HepG2 (cell line): Measurements from ENCODE around the gene MYO7B. TPM values are rescaled to one million over a fixed set of nuclear protein-coding genes. Genes with fewer than 3 reads are reported as not detected.

Source experiments
- ATF7 ChIP-seq, 2 experiments: fragments of 450-650 bp in 1 of 2; sonication (generic) in 1 of 2; formaldehyde crosslinking in 1 of 2; IDR thresholded peaks; 2 replicates each; pipeline versions ENCODE4 v1.4.0 to v1.6.1; 2016 to 2020; ENCODE audit warnings: antibody characterized with exemption in 1 of 2, mild to moderate bottlenecking in 1 of 2, missing genetic modification reagents in 1 of 2
- GATA4 ChIP-seq: sonication (generic); IDR thresholded peaks from 2 replicates; pipeline ENCODE4 v1.6.1; 2016; ENCODE audit warnings: antibody characterized with exemption, low read depth, borderline replicate concordance
- KAT7 ChIP-seq: IDR thresholded peaks from 2 replicates; pipeline ENCODE4 v1.6.1; 2018; ENCODE audit warnings: borderline replicate concordance, missing compliant biosample characterization
- NFATC3 ChIP-seq: sonication (generic); formaldehyde crosslinking; IDR thresholded peaks from 2 replicates; pipeline ENCODE4 v1.5.1; 2020; ENCODE audit warnings: mild to moderate bottlenecking, missing genetic modification reagents
- SNAPC2 ChIP-seq: sonication (generic); formaldehyde crosslinking; IDR thresholded peaks from 2 replicates; pipeline ENCODE4 v1.8.1; 2022; ENCODE audit warnings: mild to moderate bottlenecking, missing genetic modification reagents
- SOX13 ChIP-seq, 3 experiments: fragments of 450-650 bp in 1 of 3; sonication (generic) in 1 of 3; formaldehyde crosslinking in 1 of 3; IDR thresholded peaks in 2 of 3; conservative IDR thresholded peaks in 1 of 3; 2 replicates each; pipeline versions ENCODE4 v1.5.0 to v1.6.1; 2016 to 2020; ENCODE audit warnings: antibody characterized with exemption in 1 of 3, mild to moderate bottlenecking in 1 of 3, missing compliant biosample characterization in 1 of 3, missing genetic modification reagents in 1 of 3, moderate library complexity in 1 of 3
- ZBTB33 ChIP-seq: sonication (generic); formaldehyde crosslinking; IDR thresholded peaks from 2 replicates; pipeline ENCODE4 v1.4.0; 2020; ENCODE audit warnings: missing genetic modification reagents
- ZBTB39 ChIP-seq: sonication (generic); formaldehyde crosslinking; IDR thresholded peaks from 2 replicates; pipeline ENCODE4 v1.5.0; 2020; ENCODE audit warnings: missing genetic modification reagents
- ZBTB7A ChIP-seq: sonication (generic); formaldehyde crosslinking; IDR thresholded peaks from 2 replicates; pipeline ENCODE4 v1.8.0; 2022; ENCODE audit warnings: mild to moderate bottlenecking, missing genetic modification reagents
- ZFP36L2 ChIP-seq: sonication (generic); formaldehyde crosslinking; IDR thresholded peaks from 2 replicates; pipeline ENCODE4 v1.4.0; 2020; ENCODE audit warnings: missing genetic modification reagents
- ZNF766 ChIP-seq: sonication (generic); formaldehyde crosslinking; IDR thresholded peaks from 2 replicates; pipeline ENCODE4 v1.5.0; 2020; ENCODE audit warnings: missing genetic modification reagents, borderline replicate concordance
- ZSCAN22 ChIP-seq: sonication (generic); formaldehyde crosslinking; IDR thresholded peaks from 2 replicates; pipeline ENCODE4 v1.4.0; 2020; ENCODE audit warnings: mild to moderate bottlenecking, missing genetic modification reagents
- polyA plus RNA-seq, 8 experiments: library from polyadenylated mRNA; depleted of rRNA in 3 of 8; stranded (reverse) in 7 of 8; unstranded in 1 of 8; fragments of >200 nt; fragmentation: Illumina TruSeq in 4 of 8; extraction: Trizol in 4 of 8; gene quantifications; 2 replicates each; pipeline versions ENCODE4 v1.2.1 to v1.2.3, GENCODE V29; 2011 to 2016; ENCODE audit warnings: low read depth in 4 of 8, missing spikeins in 1 of 8, mixed read lengths in 1 of 8; ENCODE audit not compliant: insufficient read depth in 1 of 8
- total RNA-seq, 5 experiments: library from RNA; depleted of rRNA; stranded (reverse); fragments of >200 nt; fragmentation: Illumina TruSeq; extraction: Trizol; gene quantifications; 2 replicates each; pipeline ENCODE4 v1.2.3, GENCODE V29; 2016; ENCODE audit warnings: low read depth in 1 of 5
- TF ChIP-seq, protein P1 (sequence below): sonication (generic); formaldehyde crosslinking; IDR thresholded peaks from 2 replicates; pipeline ENCODE4 v1.5.1; 2020; ENCODE audit warnings: missing genetic modification reagents, mild to moderate bottlenecking, borderline replicate concordance
- TF ChIP-seq, protein P2 (sequence below), 2 experiments: IDR thresholded peaks; 2 replicates each; pipeline ENCODE4 v1.6.1; 2011 to 2012; ENCODE audit warnings: low read length in 2 of 2, borderline replicate concordance in 1 of 2, low read depth in 1 of 2, mild to moderate bottlenecking in 1 of 2, moderate library complexity in 1 of 2
- TF ChIP-seq, protein P3 (sequence below): IDR thresholded peaks from 2 replicates; pipeline ENCODE4 v1.6.1; 2016; ENCODE audit warnings: missing genetic modification reagents, missing compliant biosample characterization

Gene MYO7B
- total and polyA plus RNA-seq, 2 of the 13 experiments (the other 11 are each of a cell fraction or from before 2014, with no cell fraction given), result not detected

DNA sequence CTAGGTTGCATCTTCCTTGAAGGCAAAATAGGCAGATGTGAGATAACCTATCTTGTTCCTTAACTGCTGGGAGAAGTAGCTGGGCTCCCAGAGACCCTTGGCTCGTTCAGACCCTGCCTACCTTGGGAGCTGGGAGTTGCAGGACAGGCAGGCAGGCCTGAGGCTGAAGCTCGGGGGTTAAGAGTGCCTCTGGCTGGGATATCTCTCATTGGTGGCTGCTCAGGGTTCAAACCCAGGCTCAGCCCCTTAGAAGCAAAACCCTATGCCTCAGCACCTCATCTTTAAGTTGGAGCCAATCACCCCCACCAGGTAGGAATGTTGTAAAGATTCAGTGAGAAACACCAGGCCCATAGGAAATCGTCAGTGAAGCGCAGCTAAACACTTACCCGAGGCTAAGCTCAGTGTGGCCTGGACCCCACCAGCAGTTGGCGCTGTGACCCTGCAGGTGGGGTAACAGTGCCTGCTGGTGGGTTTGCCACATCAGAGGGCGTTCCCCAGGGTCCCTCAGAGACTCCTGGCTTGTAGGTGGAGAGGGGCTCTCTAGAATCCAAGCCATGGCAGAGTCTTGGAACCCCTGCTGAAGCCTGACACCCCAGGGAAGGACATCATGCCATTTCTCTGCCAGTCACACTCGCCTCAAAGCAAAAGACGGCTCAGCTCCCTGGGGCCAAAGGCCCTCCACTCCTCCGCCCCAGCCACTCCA lies 55.9 kb downstream of the MYO7B start (continued):
- TF ChIP-seq ZBTB39 (no peak), ZFP36L2 (0 out of 2 replicates have a peak, but pooled peaks have one; percentile 50), ZBTB33 (no peak), SOX13 (IDR thresholded peaks at IDR 0.05) (no peak), SOX13 (CRISPR knock-in tag; conservative IDR thresholded peaks at IDR 0.05 in 1 of 2, IDR thresholded peaks at IDR 0.05 in 1 of 2) (peak in 1 of 2 experiments; percentile 38; a peak in 1 of 4 replicates), ATF7 (IDR thresholded peaks at IDR 0.05) (no peak), ATF7 (CRISPR knock-in tag; IDR thresholded peaks at IDR 0.05) (no peak), ZNF766 (CRISPR knock-in tag) (no peak), ZBTB7A (no peak), SNAPC2 (CRISPR knock-in tag) (no peak), GATA4 (no peak), KAT7 (CRISPR knock-in tag) (no peak), ZSCAN22 (CRISPR knock-in tag) (no peak), NFATC3 (CRISPR knock-in tag) (no peak)
- TF ChIP-seq, protein P1, sequence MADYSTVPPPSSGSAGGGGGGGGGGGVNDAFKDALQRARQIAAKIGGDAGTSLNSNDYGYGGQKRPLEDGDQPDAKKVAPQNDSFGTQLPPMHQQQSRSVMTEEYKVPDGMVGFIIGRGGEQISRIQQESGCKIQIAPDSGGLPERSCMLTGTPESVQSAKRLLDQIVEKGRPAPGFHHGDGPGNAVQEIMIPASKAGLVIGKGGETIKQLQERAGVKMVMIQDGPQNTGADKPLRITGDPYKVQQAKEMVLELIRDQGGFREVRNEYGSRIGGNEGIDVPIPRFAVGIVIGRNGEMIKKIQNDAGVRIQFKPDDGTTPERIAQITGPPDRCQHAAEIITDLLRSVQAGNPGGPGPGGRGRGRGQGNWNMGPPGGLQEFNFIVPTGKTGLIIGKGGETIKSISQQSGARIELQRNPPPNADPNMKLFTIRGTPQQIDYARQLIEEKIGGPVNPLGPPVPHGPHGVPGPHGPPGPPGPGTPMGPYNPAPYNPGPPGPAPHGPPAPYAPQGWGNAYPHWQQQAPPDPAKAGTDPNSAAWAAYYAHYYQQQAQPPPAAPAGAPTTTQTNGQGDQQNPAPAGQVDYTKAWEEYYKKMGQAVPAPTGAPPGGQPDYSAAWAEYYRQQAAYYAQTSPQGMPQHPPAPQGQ (CRISPR knock-in tag), result no peak
- TF ChIP-seq, protein P2, sequence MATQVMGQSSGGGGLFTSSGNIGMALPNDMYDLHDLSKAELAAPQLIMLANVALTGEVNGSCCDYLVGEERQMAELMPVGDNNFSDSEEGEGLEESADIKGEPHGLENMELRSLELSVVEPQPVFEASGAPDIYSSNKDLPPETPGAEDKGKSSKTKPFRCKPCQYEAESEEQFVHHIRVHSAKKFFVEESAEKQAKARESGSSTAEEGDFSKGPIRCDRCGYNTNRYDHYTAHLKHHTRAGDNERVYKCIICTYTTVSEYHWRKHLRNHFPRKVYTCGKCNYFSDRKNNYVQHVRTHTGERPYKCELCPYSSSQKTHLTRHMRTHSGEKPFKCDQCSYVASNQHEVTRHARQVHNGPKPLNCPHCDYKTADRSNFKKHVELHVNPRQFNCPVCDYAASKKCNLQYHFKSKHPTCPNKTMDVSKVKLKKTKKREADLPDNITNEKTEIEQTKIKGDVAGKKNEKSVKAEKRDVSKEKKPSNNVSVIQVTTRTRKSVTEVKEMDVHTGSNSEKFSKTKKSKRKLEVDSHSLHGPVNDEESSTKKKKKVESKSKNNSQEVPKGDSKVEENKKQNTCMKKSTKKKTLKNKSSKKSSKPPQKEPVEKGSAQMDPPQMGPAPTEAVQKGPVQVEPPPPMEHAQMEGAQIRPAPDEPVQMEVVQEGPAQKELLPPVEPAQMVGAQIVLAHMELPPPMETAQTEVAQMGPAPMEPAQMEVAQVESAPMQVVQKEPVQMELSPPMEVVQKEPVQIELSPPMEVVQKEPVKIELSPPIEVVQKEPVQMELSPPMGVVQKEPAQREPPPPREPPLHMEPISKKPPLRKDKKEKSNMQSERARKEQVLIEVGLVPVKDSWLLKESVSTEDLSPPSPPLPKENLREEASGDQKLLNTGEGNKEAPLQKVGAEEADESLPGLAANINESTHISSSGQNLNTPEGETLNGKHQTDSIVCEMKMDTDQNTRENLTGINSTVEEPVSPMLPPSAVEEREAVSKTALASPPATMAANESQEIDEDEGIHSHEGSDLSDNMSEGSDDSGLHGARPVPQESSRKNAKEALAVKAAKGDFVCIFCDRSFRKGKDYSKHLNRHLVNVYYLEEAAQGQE (IDR thresholded peaks at IDR 0.05; ENCODE audit: borderline replicate concordance in 1 of 2, low read depth in 1 of 2, low read length in 2 of 2), result no peak
- TF ChIP-seq, protein P3, sequence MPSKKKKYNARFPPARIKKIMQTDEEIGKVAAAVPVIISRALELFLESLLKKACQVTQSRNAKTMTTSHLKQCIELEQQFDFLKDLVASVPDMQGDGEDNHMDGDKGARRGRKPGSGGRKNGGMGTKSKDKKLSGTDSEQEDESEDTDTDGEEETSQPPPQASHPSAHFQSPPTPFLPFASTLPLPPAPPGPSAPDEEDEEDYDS (CRISPR knock-in tag), result no peak
